Endothelial cell of umbilical vein (primary cell): ENCODE results near the gene RGS6. TPM values are rescaled to one million over a fixed set of nuclear protein-coding genes. Genes with fewer than 3 reads are reported as not detected.

Experiments used
- BruUV-seq: library from RNA; stranded (reverse); fragments of 400-500 nt; replicated peaks from 2 replicates; lab custom pipeline; 2021; lab: Mats Ljungman, UMichigan
- CTCF ChIA-PET: fragments of 300-600, 350-600 bp; sonication (Branson Sonifier 250); formaldehyde crosslinking; loops from one replicate; lab custom pipeline; 2021; ENCODE audit warnings: antibody characterized with exemption, inconsistent platforms; lab: Charles Lee
- POLR2A ChIA-PET: fragments of 300-600, 350-600 bp; sonication (Branson Sonifier 250); formaldehyde crosslinking; loops from one replicate; lab custom pipeline; 2021; ENCODE audit warnings: antibody characterized with exemption, inconsistent platforms; lab: Charles Lee
- DNase-seq: peaks from one replicate; pipeline ENCODE4 v3.0.0-alpha.2; 2011; ENCODE audit warnings: low read depth, low spot score
- FAIRE-seq: peaks from 2 replicates; lab custom pipeline; 2011; peaks lifted over from hg19 to GRCh38; lab: Jason Lieb, UNC
- H2AFZ ChIP-seq: 2 replicates; pipeline ENCODE4 v1.6.0; 2012; ENCODE audit warnings: low read depth, low read length, control low read depth, inconsistent platforms
- H3K27ac ChIP-seq: 2 replicates; pipeline ENCODE4 v1.5.1; 2011; ENCODE audit warnings: low read depth, mild to moderate bottlenecking, control low read depth, low read length, moderate library complexity; ENCODE audit not compliant: insufficient read depth
- H3K27me3 ChIP-seq, 2 experiments: 2 replicates each; pipeline versions ENCODE4 v1.6.0 to v1.6.1; 2011; ENCODE audit warnings: low read length in 2 of 2, mixed read lengths in 1 of 2; ENCODE audit not compliant: control insufficient read depth in 2 of 2, insufficient read depth in 2 of 2
- H3K36me3 ChIP-seq, 2 experiments: 2 replicates in 1 of 2; 3 replicates in 1 of 2; pipeline ENCODE4 v1.5.1; 2011; ENCODE audit warnings: low read length in 2 of 2, mild to moderate bottlenecking in 1 of 2, moderate library complexity in 1 of 2; ENCODE audit not compliant: control insufficient read depth in 2 of 2, insufficient read depth in 2 of 2; ENCODE audit errors: extremely low read depth in 1 of 2
- H3K4me1 ChIP-seq: 3 replicates; pipeline ENCODE4 v1.5.1; 2011; ENCODE audit warnings: mild to moderate bottlenecking, low read length; ENCODE audit not compliant: control insufficient read depth, insufficient read depth; ENCODE audit errors: extremely low read depth
- H3K4me2 ChIP-seq: 2 replicates; pipeline ENCODE4 v1.6.1; 2011; ENCODE audit warnings: low read length, control low read depth, mixed read lengths; ENCODE audit not compliant: insufficient read depth
- H3K4me3 ChIP-seq, 3 experiments: fragments of 200-600 bp in 1 of 3; sonication (generic), shearing (Covaris generic) in 1 of 3; replicated peaks in 1 of 3; 2 replicates each; pipeline ENCODE4 v1.5.1; 2011 to 2016; ENCODE audit warnings: control low read depth in 3 of 3, low read length in 3 of 3, mild to moderate bottlenecking in 2 of 3, inconsistent platforms in 1 of 3, low read depth in 1 of 3, moderate library complexity in 1 of 3; ENCODE audit not compliant: insufficient read depth in 1 of 3
- H3K79me2 ChIP-seq: 2 replicates; pipeline ENCODE4 v1.6.0; 2012; ENCODE audit warnings: low read length, inconsistent platforms; ENCODE audit not compliant: control insufficient read depth, insufficient read depth
- H3K9ac ChIP-seq: replicated peaks from 2 replicates; pipeline ENCODE3; 2011; ENCODE audit warnings: low read length, control low read depth; ENCODE audit not compliant: insufficient read depth; ENCODE audit errors: extremely low read depth
- H3K9me1 ChIP-seq: replicated peaks from 3 replicates; pipeline ENCODE4 v1.6.0; 2011; ENCODE audit warnings: mild to moderate bottlenecking, low read length; ENCODE audit not compliant: control insufficient read depth, insufficient read depth; ENCODE audit errors: extremely low read depth
- H3K9me3 ChIP-seq: replicated peaks from 2 replicates; pipeline ENCODE4 v1.5.1; 2012; ENCODE audit warnings: low read length, inconsistent platforms; ENCODE audit not compliant: control insufficient read depth, insufficient read depth
- H4K20me1 ChIP-seq: replicated peaks from 2 replicates; pipeline ENCODE3; 2011; ENCODE audit warnings: mild to moderate bottlenecking, low read length; ENCODE audit not compliant: control insufficient read depth, insufficient read depth; ENCODE audit errors: extremely low read depth
- EZH2 ChIP-seq: IDR thresholded peaks from 2 replicates; pipeline ENCODE4 v1.6.1; 2012; ENCODE audit warnings: borderline replicate concordance, low read depth, mild to moderate bottlenecking, moderate library complexity, low read length, inconsistent platforms; ENCODE audit not compliant: severe bottlenecking
- FOS ChIP-seq: IDR thresholded peaks from 2 replicates; pipeline ENCODE4 v1.6.1; 2011; ENCODE audit warnings: mild to moderate bottlenecking, low read length, moderate library complexity, borderline replicate concordance; ENCODE audit not compliant: insufficient read depth
- GATA2 ChIP-seq: IDR thresholded peaks from 2 replicates; pipeline ENCODE4 v1.7.0; 2011; ENCODE audit warnings: low read depth, mild to moderate bottlenecking, moderate library complexity, mixed read lengths, low read length; ENCODE audit not compliant: insufficient read length, insufficient read depth
- JUN ChIP-seq: IDR thresholded peaks from 2 replicates; pipeline ENCODE4 v1.6.1; 2011; ENCODE audit warnings: borderline replicate concordance, low read depth; ENCODE audit not compliant: insufficient read length, insufficient read depth
- MYC ChIP-seq: IDR thresholded peaks from one replicate; pipeline ENCODE4 v1.6.1; 2011; ENCODE audit warnings: mild to moderate bottlenecking, low read depth, low read length
- POLR2A ChIP-seq: IDR thresholded peaks from 2 replicates; pipeline ENCODE4 v1.6.1; 2012; ENCODE audit warnings: low read depth, mild to moderate bottlenecking, control low read depth, low read length
- POLR2AphosphoS5 ChIP-seq: IDR thresholded peaks from 2 replicates; pipeline ENCODE4 v1.6.1; 2012; ENCODE audit warnings: low read depth, mild to moderate bottlenecking, control low read depth, low read length, moderate library complexity; ENCODE audit not compliant: insufficient read depth
- dilution Hi-C: fragments of 300-500 bp; cut with MboI; formaldehyde crosslinking; loops from one replicate; pipeline ENCODE4 v1.15.0; 2019; ENCODE audit warnings: low sequenced_read_pairs; ENCODE audit not compliant: extremely low pct_ligation_motif_present
- intact Hi-C: fragments of 100-400 bp; cut with micrococcal nuclease; formaldehyde crosslinking; loops from one replicate; pipeline ENCODE4 v1.10.0; 2022
- polyA plus RNA-seq, 4 experiments: library from polyadenylated mRNA; depleted of rRNA in 3 of 4; stranded (reverse) in 3 of 4; unstranded in 1 of 4; fragments of >200 nt; gene quantifications; 2 replicates each; pipeline versions ENCODE4 v1.2.1 to v1.2.3, GENCODE V29; 2011 to 2012; ENCODE audit warnings: missing spikeins in 1 of 4
- total RNA-seq: library from RNA; stranded (reverse); gene quantifications from 2 replicates; pipeline ENCODE4 v1.2.3, GENCODE V29; 2021
- TF ChIP-seq, protein P1 (sequence below): IDR thresholded peaks from 2 replicates; pipeline ENCODE4 v1.6.1; 2011; ENCODE audit not compliant: insufficient read depth, insufficient read length
- TF ChIP-seq, protein P2 (sequence below), 2 donors: IDR thresholded peaks; 1 replicate in 1 of 2; 2 replicates in 1 of 2; pipeline ENCODE4 v1.5.1; 2011; ENCODE audit warnings: low read length in 2 of 2, mild to moderate bottlenecking in 2 of 2, moderate library complexity in 2 of 2, control low read depth in 1 of 2, inconsistent platforms in 1 of 2, low read depth in 1 of 2; ENCODE audit not compliant: insufficient read depth in 1 of 2; ENCODE audit errors: extremely low read depth in 1 of 2

RGS6 gene
- total and polyA plus RNA-seq, 2 donors (not counting 3 experiments of a cell fraction or from before 2014, with no cell fraction given): not detected

DNA sequence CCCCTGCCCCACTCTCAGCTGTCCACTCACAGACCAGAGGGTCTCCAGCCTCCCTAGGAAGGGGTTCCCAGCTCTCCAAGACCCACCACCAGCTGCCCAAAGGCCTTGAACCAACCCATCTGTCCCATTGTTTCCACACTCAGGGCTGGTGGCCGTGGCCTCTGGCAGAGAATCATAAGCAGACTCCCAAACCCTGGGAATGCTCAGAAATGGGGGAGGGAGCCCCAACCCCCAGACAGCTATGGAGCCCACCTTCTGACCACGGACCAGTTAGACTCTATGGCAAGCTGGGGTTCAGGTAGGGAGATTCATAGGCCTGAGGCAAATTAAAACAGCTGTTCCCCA lies 681.7 kb downstream of the RGS6 start:
- no peak for FAIRE-seq
- dilution Hi-C loops: no loop called here

More for the DNA sequence above, 681.7 kb downstream of the RGS6 start:
- TF ChIP-seq, protein P1, sequence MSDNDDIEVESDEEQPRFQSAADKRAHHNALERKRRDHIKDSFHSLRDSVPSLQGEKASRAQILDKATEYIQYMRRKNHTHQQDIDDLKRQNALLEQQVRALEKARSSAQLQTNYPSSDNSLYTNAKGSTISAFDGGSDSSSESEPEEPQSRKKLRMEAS: no peak
- TF ChIP-seq MYC (no peak), POLR2A (no peak), EZH2 (no peak), GATA2 (no peak), FOS (no peak), POLR2AphosphoS5 (no peak), JUN (no peak)
- TF ChIP-seq, protein P2, sequence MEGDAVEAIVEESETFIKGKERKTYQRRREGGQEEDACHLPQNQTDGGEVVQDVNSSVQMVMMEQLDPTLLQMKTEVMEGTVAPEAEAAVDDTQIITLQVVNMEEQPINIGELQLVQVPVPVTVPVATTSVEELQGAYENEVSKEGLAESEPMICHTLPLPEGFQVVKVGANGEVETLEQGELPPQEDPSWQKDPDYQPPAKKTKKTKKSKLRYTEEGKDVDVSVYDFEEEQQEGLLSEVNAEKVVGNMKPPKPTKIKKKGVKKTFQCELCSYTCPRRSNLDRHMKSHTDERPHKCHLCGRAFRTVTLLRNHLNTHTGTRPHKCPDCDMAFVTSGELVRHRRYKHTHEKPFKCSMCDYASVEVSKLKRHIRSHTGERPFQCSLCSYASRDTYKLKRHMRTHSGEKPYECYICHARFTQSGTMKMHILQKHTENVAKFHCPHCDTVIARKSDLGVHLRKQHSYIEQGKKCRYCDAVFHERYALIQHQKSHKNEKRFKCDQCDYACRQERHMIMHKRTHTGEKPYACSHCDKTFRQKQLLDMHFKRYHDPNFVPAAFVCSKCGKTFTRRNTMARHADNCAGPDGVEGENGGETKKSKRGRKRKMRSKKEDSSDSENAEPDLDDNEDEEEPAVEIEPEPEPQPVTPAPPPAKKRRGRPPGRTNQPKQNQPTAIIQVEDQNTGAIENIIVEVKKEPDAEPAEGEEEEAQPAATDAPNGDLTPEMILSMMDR (IDR thresholded peaks at IDR 0.05; ENCODE audit: extremely low read depth in 1 of 2, insufficient read depth in 1 of 2, low read depth in 1 of 2, low read length in 2 of 2): no peak
- H3K79me2 ChIP-seq: no peaks in the 10 kb centered on the region
- POLR2A ChIA-PET: no interaction called here
- CTCF ChIA-PET: interaction anchor here (0.8 to 1.6 kb wide), 3 partner anchors 22 to 291 kb away, joined by 3 to 4 read pairs (median 3); no protein-coding TSS in a partner anchor
- H3K9me1 ChIP-seq: no peaks in the 10 kb centered on the region
- no peak overlapping the region for H3K9ac ChIP-seq
- no peak overlapping the region for H3K27ac ChIP-seq
- intact Hi-C loops: no loop called here
- H3K27me3 ChIP-seq: no peaks in the 10 kb centered on the region
- no peak overlapping the region for H3K4me3 ChIP-seq
- no peak overlapping the region for H3K4me2 ChIP-seq
- BruUV-seq: no TSS peak
- no peak overlapping the region for H2AFZ ChIP-seq
- no peak for DNase-seq
- no peaks in the 10 kb centered on the region for H4K20me1 ChIP-seq
- no peaks in the 10 kb centered on the region for H3K9me3 ChIP-seq
- no peaks in the 10 kb centered on the region for H3K36me3 ChIP-seq
- H3K4me1 ChIP-seq: peaks cover 44% of the 10 kb centered on the region
